ENCODE data around the gene EFNA5.

DNA sequence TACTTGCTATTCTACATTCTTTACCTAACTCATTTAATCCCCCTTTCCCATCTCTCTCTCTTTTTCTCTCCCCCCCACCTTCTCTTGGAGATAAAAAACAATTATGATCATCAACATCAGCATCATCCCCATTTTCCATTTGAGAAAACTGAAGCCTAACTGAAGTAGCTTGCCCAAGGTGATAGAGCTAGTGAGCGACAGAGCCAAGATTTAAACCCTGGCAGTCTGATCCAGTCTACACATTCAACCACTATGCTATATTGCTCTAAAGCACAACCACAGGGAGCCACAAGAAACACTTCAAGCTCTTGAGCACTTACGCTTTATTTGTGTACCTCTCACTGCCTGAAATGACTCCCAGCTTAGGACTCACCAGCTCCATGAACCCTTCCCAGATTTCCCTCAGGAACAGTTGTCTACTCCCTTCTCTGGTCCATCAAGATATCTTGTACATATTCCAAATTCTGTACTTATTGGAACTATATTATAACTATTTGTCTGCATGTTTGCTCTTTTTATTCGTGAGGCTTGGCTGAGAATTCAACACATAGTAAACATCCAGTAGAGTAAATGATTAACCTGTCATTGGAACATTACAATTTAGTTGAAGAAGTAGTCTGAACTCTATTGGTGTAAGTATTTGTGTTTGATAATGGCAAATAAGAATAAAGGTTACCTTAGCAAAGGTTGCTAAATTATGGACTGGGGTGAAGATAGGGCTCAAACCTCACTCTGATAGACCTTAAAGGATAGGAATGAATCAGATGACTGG, 164.8 kb downstream of the EFNA5 start:
- TF ChIP-seq EP300 (IDR thresholded peaks at IDR 0.05) = no peak
- TF ChIP-seq, protein P1, sequence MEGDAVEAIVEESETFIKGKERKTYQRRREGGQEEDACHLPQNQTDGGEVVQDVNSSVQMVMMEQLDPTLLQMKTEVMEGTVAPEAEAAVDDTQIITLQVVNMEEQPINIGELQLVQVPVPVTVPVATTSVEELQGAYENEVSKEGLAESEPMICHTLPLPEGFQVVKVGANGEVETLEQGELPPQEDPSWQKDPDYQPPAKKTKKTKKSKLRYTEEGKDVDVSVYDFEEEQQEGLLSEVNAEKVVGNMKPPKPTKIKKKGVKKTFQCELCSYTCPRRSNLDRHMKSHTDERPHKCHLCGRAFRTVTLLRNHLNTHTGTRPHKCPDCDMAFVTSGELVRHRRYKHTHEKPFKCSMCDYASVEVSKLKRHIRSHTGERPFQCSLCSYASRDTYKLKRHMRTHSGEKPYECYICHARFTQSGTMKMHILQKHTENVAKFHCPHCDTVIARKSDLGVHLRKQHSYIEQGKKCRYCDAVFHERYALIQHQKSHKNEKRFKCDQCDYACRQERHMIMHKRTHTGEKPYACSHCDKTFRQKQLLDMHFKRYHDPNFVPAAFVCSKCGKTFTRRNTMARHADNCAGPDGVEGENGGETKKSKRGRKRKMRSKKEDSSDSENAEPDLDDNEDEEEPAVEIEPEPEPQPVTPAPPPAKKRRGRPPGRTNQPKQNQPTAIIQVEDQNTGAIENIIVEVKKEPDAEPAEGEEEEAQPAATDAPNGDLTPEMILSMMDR (IDR thresholded peaks at IDR 0.05) = no peak
